GM21786 (cell line): ENCODE measurements around the gene GPRIN3.
"Not testable (repeated sequence)": the region's sequence is repeated elsewhere in the genome, so short reads cannot be mapped to it uniquely, and the experiment has no call there.

ENCODE experiments used
- ATAC-seq: cut with Tn5 transposase; IDR thresholded peaks from one replicate; pipeline ENCODE4 v1.9.1; 2021; ENCODE audit not compliant: unreplicated experiment

The GPRIN3 gene

GRCh38 chr4:89259301-89260028, 48.1 kb downstream of the GPRIN3 start:
- ATAC-seq = no peak

DNA sequence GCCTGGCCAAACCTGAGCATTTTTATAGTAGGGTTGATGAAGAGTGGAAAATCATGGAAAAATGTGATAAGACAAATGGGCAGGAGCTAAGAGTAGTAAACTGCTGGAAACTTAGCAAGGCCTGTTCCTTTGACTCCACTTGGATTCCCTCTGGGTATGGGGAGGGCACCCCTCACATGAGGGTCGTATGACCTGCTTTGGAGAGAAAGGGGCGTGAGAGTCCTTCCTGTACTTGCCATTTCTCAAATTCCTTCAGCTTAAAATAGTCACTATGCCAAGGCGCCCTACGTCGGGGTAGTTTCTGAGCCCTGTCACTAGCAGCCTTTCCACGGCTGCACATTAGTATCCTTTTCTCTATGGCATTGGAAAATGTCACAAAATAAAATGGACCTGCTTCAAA, 49.1 kb downstream of the GPRIN3 start:
- ATAC-seq = no peak

DNA sequence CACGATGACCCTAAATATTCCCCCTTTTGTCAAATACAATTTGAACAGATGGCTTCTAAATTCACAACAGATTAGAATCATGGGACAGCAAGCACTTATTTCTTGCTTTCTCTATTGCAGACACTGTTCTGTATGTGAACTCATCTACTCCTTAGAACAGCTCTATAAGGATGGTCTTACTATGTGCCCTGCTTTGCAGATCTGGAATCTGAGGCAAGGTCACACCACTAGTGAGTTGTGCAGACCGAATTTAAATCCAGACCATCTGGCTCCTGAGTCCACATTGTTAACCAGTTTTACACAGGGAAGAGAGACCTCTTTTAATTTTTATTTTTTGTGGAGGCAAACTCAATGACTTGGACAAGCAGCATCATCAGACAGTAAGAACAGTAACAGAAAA, 50.2 kb downstream of the GPRIN3 start:
- no peak for ATAC-seq

DNA sequence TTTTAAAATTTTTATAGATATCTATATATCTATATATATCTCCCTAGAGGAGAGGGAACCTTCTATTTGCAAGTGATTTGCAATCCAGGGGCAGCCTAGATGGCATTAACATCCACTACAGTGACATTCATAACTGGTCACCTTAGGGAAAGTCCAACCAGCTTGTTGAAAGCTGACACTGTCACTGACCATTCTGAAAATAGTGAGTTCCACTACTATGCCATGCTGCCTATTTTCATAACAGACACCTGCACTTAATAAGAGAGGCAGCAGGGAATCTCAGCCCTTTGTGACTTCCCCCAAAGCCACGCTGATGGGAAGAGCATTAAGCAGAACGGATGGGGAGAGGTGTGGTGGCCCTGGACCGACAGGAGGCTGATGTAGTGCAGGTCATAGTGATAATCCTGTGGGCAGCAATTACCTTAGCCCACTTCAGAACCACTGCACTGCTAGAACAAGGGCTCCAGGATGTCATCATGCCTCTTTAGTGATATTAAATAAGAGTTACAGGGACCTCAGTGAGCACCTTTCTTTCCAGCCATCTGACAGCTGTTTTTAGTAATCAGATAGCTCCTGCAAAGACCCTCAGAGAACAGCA, 51.3 kb downstream of the GPRIN3 start:
- ATAC-seq = no peak

GRCh38 chr4:89254847-89255246, 52.8 kb downstream of the GPRIN3 start:
- no peak for ATAC-seq

DNA sequence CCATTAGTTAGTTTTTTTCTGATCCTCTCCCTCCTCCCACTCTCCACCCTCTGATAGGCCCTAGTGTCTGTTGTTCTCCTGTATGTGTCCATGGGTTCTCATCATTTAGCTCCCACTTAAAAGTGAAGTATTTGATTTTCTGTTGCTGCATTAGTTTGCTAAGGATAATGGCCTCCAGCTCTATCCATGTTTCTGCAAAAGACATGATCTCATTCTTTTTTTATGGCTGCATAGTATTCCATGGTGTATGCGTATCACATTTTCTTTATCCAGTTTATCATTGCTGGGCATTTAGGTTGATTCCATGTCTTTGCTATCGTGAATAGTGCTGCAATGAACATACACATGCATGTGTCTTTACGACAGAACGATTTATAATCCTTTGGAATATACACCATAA, 53.3 kb downstream of the GPRIN3 start:
- ATAC-seq = not testable (repeated sequence)

GRCh38 chr4:89253935-89254334, 53.7 kb downstream of the GPRIN3 start:
- no peak for ATAC-seq

DNA sequence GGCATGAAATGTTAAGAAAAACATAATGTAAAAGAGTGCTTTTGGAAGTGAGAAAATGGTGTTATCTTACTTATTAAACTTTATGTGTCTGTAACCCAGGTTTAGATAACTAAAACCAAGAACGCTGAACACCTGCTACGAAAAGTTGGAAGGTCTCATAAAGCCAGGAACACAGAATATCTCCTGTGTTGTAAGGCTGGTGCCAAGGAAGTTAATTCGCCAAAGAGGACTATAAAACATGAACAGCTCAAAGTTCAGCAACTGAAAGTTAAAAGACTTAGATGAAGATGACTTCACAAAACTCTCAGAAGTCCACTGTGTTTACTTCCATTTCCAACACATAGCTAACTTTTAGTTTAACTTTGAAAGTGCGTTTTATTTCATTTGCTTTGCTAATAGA, 54.3 kb downstream of the GPRIN3 start:
- no peak for ATAC-seq

- ATAC-seq = no peak
Measured at GRCh38 chr4:89251396-89251795, 56.2 kb downstream of the GPRIN3 start.

- no peak for ATAC-seq
Measured at GRCh38 chr4:89249716-89250361, 57.8 kb downstream of the GPRIN3 start.

GRCh38 chr4:89249313-89249712, 58.3 kb downstream of the GPRIN3 start:
- ATAC-seq = no peak

- ATAC-seq = no peak
Measured at GRCh38 chr4:89248879-89249281, 58.7 kb downstream of the GPRIN3 start.

DNA sequence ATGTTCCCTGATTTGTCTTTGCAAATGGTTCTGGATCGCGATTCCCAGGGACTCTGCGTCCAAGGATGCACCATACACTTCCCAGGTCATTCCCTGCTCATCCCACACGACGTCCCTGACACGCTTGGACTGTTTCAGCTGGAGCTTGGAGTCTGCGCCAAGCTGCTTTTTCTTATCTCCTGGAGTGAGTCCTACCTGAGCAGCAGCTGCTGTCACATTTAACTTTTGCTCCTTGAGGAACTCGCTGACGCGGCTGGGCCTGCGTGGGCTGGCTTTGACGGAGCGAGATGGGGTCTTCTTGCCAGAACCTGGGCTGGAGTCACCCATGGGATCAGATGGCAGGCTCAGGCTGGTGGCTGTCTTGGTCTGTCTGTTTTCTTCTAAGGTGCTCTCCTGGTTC, 59.6 kb downstream of the GPRIN3 start:
- no peak for ATAC-seq

DNA sequence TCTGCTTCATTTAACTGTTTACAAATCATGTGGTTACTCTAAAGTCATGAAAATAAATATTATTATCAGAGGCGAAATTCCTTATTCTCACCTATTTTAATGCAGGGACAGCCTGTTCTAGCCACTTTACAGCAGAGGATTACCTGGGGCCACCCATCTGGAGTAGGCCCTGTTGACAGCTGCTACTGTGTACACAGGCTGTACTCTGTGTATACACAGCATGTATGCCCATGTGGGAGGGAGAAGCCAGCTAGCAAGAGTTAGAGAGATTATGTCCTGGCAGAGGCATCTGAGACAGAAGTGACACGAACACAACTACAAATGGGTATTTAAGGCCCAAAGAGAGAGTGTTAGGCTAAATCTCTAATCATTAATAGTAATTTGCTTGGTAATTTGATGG, 62.1 kb downstream of the GPRIN3 start:
- no peak for ATAC-seq

GRCh38 chr4:89243733-89244252, 63.8 kb downstream of the GPRIN3 start:
- no peak for ATAC-seq

- no peak for ATAC-seq
Measured at GRCh38 chr4:89242864-89243732, 64.5 kb downstream of the GPRIN3 start.

DNA sequence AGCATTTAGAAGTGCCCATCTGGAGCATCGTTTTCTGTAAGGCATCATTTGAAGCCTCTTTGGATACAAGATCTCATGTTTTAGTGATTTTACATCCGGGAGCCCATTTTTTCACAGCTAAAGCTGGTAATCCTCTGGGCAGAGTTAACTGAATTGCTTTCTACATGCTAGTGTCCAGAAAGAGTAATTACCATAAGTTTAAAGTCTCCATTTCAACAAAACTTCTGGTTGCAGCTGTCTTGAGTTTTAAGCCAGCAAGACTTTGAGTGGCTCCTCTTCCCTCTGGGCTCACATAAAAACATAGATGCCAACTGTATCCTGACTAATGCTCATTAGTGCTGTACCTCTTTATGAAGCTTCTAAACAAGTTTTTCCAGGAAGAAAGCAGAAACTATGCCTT, 65.4 kb downstream of the GPRIN3 start:
- no peak for ATAC-seq

- no peak for ATAC-seq
Measured at GRCh38 chr4:89230271-89230670, 77.3 kb downstream of the GPRIN3 start.

GRCh38 chr4:89226665-89227574, 80.7 kb downstream of the GPRIN3 start:
- ATAC-seq = peak; percentile 96

DNA sequence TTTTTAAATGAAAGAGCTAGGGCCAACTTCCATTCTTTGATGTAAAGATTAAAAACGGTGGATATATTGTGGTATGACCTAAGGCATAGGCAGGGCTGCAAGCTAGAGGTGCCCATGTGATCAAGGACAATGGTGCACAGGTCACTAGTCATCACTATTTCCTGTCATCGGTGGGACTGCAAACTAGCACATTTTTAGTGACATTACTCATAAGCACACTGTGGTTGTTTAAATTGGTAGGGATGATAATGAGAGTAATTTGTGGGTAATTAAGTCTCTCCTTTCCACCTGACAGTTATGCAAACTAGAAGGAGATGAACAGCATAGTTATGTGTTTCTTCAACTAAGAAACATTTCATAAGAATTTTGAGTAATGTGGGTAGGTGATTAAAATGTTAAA, 85.4 kb downstream of the GPRIN3 start:
- peak; percentile 44 for ATAC-seq
